Uterus (tissue), 2 donors: ENCODE data around the gene PRKCD.

Experiments used
- CTCF ChIP-seq, 4 experiments: fragments of 200-600 bp in 2 of 4; fragments of 450-650 bp in 2 of 4; sonication (generic) in 2 of 4; IDR thresholded peaks; one replicate each; pipeline ENCODE4 v1.5.1; 2016 to 2019; ENCODE audit warnings: antibody characterized with exemption in 4 of 4, mild to moderate bottlenecking in 2 of 4, moderate library complexity in 1 of 4
- POLR2A ChIP-seq, 2 donors: fragments of 450-650 bp; IDR thresholded peaks; one replicate each; pipeline ENCODE4 v1.6.1; 2016; ENCODE audit warnings: antibody characterized with exemption in 2 of 2, mild to moderate bottlenecking in 1 of 2, moderate library complexity in 1 of 2

- TF ChIP-seq POLR2A (IDR thresholded peaks at IDR 0.05) (no peak), CTCF (IDR thresholded peaks at IDR 0.05) (no peak)
Measured at GRCh38 chr3:53200501-53201498, 39.8 kb downstream of the PRKCD start.
